ENCODE results near the gene TCAIM.

TCAIM gene

DNA sequence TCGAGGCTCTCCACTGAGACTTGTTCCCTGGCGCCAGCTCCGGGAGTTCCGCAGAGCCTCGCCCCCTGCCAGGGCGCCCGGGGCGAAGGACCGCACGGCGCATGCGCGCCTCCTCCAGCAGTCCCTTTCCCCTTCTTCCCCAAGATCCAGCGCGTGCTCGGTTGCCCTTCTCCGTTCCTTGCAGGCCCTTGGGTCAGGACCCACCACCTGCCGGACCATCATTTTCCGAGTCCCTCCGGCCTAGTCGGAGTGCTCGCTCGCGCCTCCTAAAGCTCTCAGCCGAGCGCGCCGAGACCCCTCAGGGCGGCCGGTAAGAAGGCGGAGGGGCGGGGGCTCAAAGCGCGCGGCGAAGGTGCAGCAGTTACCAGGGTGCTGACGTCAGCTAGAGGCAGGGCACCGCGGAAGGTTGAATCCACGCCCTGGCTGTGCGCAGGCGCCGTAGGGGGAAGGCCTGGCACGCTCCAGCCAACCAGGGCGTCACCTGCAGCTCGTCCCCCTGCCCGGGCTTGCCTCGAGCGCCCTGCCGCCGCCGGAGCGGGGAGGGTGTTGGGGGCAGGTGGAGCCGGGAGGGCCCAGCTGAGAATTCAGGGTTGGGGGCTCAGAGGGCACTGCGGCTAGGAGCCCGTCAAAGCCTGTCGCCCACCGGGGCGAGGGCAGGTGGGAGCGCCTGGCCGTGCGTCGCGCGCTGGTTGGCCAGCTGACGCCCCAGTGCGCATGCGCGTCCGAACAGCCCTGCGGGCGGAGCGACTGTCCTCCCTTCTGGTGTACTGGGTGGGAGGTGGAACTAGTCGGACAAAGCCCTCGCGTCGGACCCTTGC lies at the start of gene TCAIM:
TSS of gene TCAIM (plus strand) at position 757 of the 818 bp plus-strand sequence. CDS start 16,017 bp downstream, outside the sequence.
- no peak for TF ChIP-seq ZFX (IDR thresholded peaks at IDR 0.05; ENCODE audit: borderline replicate concordance)
- TF ChIP-seq, protein P1, sequence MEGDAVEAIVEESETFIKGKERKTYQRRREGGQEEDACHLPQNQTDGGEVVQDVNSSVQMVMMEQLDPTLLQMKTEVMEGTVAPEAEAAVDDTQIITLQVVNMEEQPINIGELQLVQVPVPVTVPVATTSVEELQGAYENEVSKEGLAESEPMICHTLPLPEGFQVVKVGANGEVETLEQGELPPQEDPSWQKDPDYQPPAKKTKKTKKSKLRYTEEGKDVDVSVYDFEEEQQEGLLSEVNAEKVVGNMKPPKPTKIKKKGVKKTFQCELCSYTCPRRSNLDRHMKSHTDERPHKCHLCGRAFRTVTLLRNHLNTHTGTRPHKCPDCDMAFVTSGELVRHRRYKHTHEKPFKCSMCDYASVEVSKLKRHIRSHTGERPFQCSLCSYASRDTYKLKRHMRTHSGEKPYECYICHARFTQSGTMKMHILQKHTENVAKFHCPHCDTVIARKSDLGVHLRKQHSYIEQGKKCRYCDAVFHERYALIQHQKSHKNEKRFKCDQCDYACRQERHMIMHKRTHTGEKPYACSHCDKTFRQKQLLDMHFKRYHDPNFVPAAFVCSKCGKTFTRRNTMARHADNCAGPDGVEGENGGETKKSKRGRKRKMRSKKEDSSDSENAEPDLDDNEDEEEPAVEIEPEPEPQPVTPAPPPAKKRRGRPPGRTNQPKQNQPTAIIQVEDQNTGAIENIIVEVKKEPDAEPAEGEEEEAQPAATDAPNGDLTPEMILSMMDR (IDR thresholded peaks at IDR 0.05) = no peak
- H3K27ac ChIP-seq = peak within 1 kb of the TSS; percentile 88

GRCh38 chr3:44289882-44290462 lies 48.6 kb upstream of the TCAIM start:
- no peak overlapping the region for H3K27ac ChIP-seq
- TF ChIP-seq ZFX (IDR thresholded peaks at IDR 0.05; ENCODE audit: borderline replicate concordance) = no peak
- TF ChIP-seq, protein P1 (IDR thresholded peaks at IDR 0.05) = no peak

DNA sequence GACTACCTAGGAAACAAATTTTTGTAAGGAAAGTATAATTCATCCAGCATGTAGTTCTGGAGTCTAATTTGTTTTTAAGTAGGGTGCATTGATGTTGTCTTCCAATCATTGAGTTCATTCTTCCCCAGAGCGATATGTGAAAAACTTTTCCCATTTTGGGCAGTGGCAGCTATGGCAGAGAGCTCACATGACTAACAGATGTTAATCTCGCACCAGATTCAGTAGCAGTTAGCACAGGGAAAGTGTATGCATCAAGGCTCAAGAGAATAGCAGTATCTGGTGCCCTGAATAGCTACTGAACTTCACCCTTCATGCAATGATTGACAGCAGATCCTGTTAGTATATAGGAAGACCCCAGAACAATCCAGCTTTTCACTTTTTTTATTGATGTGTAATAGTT lies 46.3 kb upstream of the TCAIM start:
- H3K27ac ChIP-seq = no peak overlapping the region

DNA sequence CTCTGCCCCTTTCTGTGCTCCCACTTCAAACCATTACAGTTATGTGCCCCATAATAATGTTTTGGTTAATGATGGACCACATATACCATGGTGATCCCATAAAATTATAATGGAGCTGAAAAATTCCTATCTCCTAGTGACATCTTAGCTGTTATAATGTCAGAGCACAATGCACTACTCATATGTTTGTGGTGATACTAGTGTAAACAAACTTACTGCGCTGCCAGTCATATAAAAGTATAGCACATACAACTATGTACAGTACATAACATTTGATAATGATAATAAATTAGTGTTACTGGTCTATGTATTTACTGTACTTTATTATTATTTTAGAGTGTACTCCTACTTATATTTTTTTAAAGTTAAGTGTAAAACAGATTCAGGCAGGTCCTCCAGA lies 45.6 kb upstream of the TCAIM start:
- TF ChIP-seq, protein P1 (IDR thresholded peaks at IDR 0.05) = no peak
- TF ChIP-seq ZFX (IDR thresholded peaks at IDR 0.05; ENCODE audit: borderline replicate concordance) = no peak
- H3K27ac ChIP-seq = no peak overlapping the region

More for the DNA sequence above, 46.3 kb upstream of the TCAIM start:
- no peak for TF ChIP-seq ZFX (IDR thresholded peaks at IDR 0.05; ENCODE audit: borderline replicate concordance)
- TF ChIP-seq, protein P1 (IDR thresholded peaks at IDR 0.05) = no peak

DNA sequence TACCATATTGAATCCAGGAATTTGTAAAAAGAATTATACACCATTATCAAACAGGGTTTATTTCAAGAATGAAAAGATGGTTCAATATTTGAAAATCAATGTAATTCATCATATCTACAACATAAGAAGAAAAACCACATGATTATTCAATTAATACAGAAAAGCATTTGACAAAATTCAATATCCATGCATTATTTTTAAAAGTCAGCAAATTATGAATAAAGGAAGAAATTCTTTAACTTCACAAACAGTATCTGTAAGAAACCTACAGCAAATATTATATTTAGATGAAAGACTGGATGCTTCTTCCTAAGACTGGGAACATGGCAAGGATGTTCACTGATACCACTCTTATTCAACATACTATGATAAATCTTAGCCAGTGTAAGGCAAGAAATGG lies 41.3 kb upstream of the TCAIM start:
- no peak for TF ChIP-seq ZFX (IDR thresholded peaks at IDR 0.05; ENCODE audit: borderline replicate concordance)
- TF ChIP-seq, protein P1 (IDR thresholded peaks at IDR 0.05) = no peak

DNA sequence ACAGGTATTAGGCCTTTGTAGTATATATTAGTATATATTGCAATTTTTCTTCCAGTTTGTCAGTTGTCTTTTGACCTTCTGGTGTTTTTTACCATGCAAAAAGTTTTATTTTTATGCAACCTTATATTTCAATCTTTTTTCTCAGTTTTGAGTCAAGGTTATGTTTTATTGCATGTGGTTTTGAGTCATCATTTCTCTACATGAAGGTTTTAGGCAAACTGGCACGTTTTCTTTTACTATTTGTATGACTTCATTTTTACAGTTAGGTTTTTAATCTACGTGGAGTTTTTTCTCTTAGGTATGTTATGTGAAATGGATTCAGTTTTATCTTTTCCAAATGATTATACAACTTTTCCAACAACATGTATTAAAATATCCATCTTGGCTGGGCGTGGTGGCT lies 36.8 kb upstream of the TCAIM start:
- TF ChIP-seq, protein P1 (IDR thresholded peaks at IDR 0.05) = no peak
- TF ChIP-seq ZFX (IDR thresholded peaks at IDR 0.05; ENCODE audit: borderline replicate concordance) = no peak
- no peak overlapping the region for H3K27ac ChIP-seq

More for the DNA sequence above, 41.3 kb upstream of the TCAIM start:
- no peak overlapping the region for H3K27ac ChIP-seq

DNA sequence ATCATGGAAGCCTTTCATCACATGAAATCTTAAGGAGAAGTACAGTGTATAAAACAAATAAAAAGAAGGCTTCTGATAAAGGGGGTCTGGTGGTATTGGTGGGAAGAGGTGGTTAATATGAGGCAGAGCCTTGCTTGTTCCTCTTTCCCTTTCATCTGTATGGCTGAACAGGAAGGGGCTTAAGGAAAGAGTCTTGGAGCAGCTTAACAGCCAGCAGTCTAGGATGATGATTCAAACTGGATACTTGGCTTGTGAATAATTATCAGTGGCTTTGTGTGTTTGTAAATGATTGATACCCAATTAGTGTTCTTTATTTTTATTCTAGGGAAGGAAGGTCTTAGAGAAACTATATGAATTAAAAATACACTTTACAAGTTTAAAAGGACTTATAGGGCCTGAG lies 29.1 kb upstream of the TCAIM start:
- TF ChIP-seq, protein P1 (IDR thresholded peaks at IDR 0.05) = no peak
- TF ChIP-seq ZFX (IDR thresholded peaks at IDR 0.05; ENCODE audit: borderline replicate concordance) = no peak
- H3K27ac ChIP-seq = no peak overlapping the region
